Lower leg skin (tissue), 3 donors: ENCODE data around the gene PRDM16.

Source experiments
- POLR2A ChIP-seq, 2 donors: fragments of 450-650 bp; IDR thresholded peaks; one replicate each; pipeline ENCODE4 v1.6.1; 2016 to 2017; ENCODE audit warnings: antibody characterized with exemption in 2 of 2, mild to moderate bottlenecking in 1 of 2, moderate library complexity in 1 of 2
- TF ChIP-seq, protein P1 (sequence below), 3 donors: fragments of 450-650 bp; IDR thresholded peaks; one replicate each; pipeline ENCODE4 v1.5.1; 2016; ENCODE audit warnings: antibody characterized with exemption in 3 of 3, mild to moderate bottlenecking in 3 of 3, moderate library complexity in 2 of 3

- TF ChIP-seq POLR2A (IDR thresholded peaks at IDR 0.05) = no peak
- TF ChIP-seq, protein P1, sequence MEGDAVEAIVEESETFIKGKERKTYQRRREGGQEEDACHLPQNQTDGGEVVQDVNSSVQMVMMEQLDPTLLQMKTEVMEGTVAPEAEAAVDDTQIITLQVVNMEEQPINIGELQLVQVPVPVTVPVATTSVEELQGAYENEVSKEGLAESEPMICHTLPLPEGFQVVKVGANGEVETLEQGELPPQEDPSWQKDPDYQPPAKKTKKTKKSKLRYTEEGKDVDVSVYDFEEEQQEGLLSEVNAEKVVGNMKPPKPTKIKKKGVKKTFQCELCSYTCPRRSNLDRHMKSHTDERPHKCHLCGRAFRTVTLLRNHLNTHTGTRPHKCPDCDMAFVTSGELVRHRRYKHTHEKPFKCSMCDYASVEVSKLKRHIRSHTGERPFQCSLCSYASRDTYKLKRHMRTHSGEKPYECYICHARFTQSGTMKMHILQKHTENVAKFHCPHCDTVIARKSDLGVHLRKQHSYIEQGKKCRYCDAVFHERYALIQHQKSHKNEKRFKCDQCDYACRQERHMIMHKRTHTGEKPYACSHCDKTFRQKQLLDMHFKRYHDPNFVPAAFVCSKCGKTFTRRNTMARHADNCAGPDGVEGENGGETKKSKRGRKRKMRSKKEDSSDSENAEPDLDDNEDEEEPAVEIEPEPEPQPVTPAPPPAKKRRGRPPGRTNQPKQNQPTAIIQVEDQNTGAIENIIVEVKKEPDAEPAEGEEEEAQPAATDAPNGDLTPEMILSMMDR (IDR thresholded peaks at IDR 0.05) = no peak
Observed at GRCh38 chr1:3190256-3191041, 121.4 kb downstream of the PRDM16 start.
